HG03097 (cell line): ENCODE data around the gene PGRMC2.

Source experiments
- ATAC-seq: cut with Tn5 transposase; IDR thresholded peaks from one replicate; pipeline ENCODE4 v1.9.1; 2021; ENCODE audit not compliant: unreplicated experiment, low FRiP score

The PGRMC2 gene

DNA sequence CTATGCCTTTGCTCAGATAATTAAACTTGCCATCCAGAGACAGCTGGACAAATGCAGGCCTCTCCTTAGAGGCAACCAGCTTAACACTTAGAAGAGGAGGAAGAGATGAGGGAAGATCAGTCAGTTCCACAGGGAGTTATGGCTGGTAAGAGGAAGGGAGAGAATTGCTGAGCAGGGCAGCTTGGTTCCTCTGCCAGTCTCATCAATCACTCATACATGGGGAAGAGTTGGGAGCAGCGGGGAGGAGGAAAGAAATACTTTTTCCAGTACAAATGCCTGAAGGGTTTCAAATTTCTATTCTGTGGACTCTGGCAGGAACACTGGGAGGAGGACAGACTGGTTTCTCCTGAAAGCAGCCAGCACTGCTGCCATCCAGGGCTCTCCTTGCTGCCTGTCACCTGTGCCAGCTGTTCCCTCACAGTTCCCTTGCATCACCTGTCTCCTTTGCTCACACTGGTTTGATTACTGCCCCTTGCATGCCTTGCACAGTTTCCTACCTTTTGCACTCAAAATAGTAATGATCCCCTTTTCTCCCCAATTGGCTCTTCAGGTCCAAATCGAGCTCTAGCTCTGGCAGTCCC lies 59.5 kb downstream of the PGRMC2 start:
- ATAC-seq, result no peak

- no peak for ATAC-seq
These were observed 62.5 kb downstream of the PGRMC2 start for GRCh38 chr4:128225148-128225547.

DNA sequence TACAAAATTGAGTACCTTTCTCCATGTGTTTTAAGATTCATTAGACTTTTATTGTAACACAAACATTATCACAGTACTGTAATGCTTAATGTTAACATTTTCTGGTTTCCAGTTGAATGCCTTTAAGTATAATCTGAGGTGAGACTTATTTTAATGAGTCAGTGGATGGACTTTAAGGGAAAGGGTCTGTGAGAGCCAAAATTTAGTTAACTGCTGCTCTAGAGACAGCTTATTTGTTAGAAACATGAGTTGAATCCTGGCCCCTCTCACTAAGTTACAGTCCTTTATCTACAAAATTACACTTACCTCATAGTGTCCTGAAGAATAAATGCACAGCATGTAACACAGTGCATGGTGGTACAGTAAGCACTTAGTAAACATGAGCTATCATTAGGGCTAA lies 66.0 kb downstream of the PGRMC2 start:
- ATAC-seq, result no peak

- no peak for ATAC-seq
These were observed 67.1 kb downstream of the PGRMC2 start for GRCh38 chr4:128220286-128221235.
